Breast epithelium (tissue), 3 donors: ENCODE data around the gene HSH2D.

Experiments used
- POLR2A ChIP-seq: fragments of 450-650 bp; IDR thresholded peaks from one replicate; pipeline ENCODE4 v1.6.1; 2016; ENCODE audit warnings: antibody characterized with exemption, mild to moderate bottlenecking, moderate library complexity
- POLR2AphosphoS5 ChIP-seq, 3 donors: sonication (generic); formaldehyde crosslinking; IDR thresholded peaks; one replicate each; pipeline ENCODE4 v1.6.1; 2017; ENCODE audit warnings: antibody characterized with exemption in 3 of 3
- TF ChIP-seq, protein P1 (sequence below), 3 donors: fragments of 450-650 bp; IDR thresholded peaks; one replicate each; pipeline ENCODE4 v1.5.1; 2016 to 2017; ENCODE audit warnings: antibody characterized with exemption in 3 of 3, mild to moderate bottlenecking in 3 of 3, moderate library complexity in 3 of 3

DNA sequence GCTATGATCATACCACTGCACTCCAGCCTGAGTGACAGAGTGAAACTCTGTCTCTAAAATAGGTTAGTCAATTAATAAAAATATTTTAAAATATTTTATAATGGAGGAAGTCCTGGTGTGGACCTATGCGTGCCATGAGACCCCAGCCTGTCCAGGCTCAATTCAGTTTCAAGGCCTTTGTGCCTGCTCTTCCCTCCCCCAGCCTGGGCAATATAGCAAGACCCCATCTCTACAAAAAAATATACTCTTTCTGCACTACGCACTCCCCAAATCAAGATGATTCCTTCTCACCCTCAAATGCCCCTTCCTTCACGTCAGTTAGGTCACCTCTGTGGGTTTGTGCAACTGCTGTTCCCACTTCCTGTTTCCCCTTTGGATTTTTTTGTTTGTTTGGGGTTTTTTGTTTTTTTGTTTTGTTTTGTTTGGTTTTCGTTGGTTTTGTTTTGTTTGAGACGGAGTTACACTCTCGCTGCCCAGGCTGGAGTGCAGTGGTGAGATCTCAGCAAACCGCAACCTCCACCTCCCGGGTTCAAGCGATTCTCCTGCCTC is 1.4 kb upstream of the HSH2D start:
- TF ChIP-seq, protein P1, sequence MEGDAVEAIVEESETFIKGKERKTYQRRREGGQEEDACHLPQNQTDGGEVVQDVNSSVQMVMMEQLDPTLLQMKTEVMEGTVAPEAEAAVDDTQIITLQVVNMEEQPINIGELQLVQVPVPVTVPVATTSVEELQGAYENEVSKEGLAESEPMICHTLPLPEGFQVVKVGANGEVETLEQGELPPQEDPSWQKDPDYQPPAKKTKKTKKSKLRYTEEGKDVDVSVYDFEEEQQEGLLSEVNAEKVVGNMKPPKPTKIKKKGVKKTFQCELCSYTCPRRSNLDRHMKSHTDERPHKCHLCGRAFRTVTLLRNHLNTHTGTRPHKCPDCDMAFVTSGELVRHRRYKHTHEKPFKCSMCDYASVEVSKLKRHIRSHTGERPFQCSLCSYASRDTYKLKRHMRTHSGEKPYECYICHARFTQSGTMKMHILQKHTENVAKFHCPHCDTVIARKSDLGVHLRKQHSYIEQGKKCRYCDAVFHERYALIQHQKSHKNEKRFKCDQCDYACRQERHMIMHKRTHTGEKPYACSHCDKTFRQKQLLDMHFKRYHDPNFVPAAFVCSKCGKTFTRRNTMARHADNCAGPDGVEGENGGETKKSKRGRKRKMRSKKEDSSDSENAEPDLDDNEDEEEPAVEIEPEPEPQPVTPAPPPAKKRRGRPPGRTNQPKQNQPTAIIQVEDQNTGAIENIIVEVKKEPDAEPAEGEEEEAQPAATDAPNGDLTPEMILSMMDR (IDR thresholded peaks at IDR 0.05) = no peak
- TF ChIP-seq POLR2A = no peak
- no peak for TF ChIP-seq POLR2AphosphoS5 (IDR thresholded peaks at IDR 0.05)
